ENCODE results near the gene CDX2. TPM values are rescaled to one million over a fixed set of nuclear protein-coding genes. Genes with fewer than 3 reads are reported as not detected.

CDX2 gene
- total RNA-seq, 2 donors from 2014 or later, result not detected

- no peaks in the 10 kb centered on the region for H3K36me3 ChIP-seq
- no peaks in the 10 kb centered on the region for H3K9me3 ChIP-seq
- H3K4me3 ChIP-seq, result no peak overlapping the region
- ATAC-seq (ENCODE audit: insufficient number of reproducible peaks, low FRiP score, low read depth) (no peak), DNase-seq (ENCODE audit: low spot score) (no peak)
- H3K27me3 ChIP-seq (replicated peaks; ENCODE audit: insufficient read depth), result peaks cover 26% of the 10 kb centered on the region
- H3K4me1 ChIP-seq (ENCODE audit: control insufficient read depth in 1 of 2, low read depth in 2 of 2), result peaks cover 15 to 27% of the 10 kb centered on the region in 2 donors
- TF ChIP-seq CTCF (IDR thresholded peaks at IDR 0.05), result no peak
- no peak overlapping the region for H3K27ac ChIP-seq
Observed at GRCh38 chr13:27963491-27963890, 5.6 kb downstream of the CDX2 start.

- Histone ChIP-seq H3K36me3 (no peaks in the 10 kb centered on the region), H3K4me1 (ENCODE audit: control insufficient read depth in 1 of 2, low read depth in 2 of 2) (peaks cover 11 to 21% of the 10 kb centered on the region in 2 donors), H3K9me3 (no peaks in the 10 kb centered on the region), H3K27ac (no peak overlapping the region), H3K4me3 (no peak overlapping the region), H3K27me3 (replicated peaks; ENCODE audit: insufficient read depth) (peaks cover 26% of the 10 kb centered on the region)
- no peak for TF ChIP-seq CTCF (IDR thresholded peaks at IDR 0.05)
- ATAC-seq (ENCODE audit: insufficient number of reproducible peaks, low FRiP score, low read depth) (no peak), DNase-seq (ENCODE audit: low spot score) (no peak)
Observed at GRCh38 chr13:27962982-27963381, 6.1 kb downstream of the CDX2 start.

- TF ChIP-seq CTCF (IDR thresholded peaks at IDR 0.05), result no peak
- no peak overlapping the region for H3K27ac ChIP-seq
- H3K4me3 ChIP-seq, result no peak overlapping the region
- ATAC-seq (ENCODE audit: insufficient number of reproducible peaks, low FRiP score, low read depth), result no peak
- peaks cover 26% of the 10 kb centered on the region for H3K27me3 ChIP-seq (replicated peaks; ENCODE audit: insufficient read depth)
- H3K36me3 ChIP-seq, result no peaks in the 10 kb centered on the region
- peaks cover 11 to 16% of the 10 kb centered on the region in 2 donors for H3K4me1 ChIP-seq (ENCODE audit: control insufficient read depth in 1 of 2, low read depth in 2 of 2)
- no peaks in the 10 kb centered on the region for H3K9me3 ChIP-seq
- no peak for DNase-seq (ENCODE audit: low spot score)
Observed at GRCh38 chr13:27962128-27962841, 6.8 kb downstream of the CDX2 start.

GRCh38 chr13:27961227-27962085, 7.7 kb downstream of the CDX2 start:
- Histone ChIP-seq H3K4me1 (ENCODE audit: control insufficient read depth in 1 of 2, low read depth in 2 of 2) (peaks cover 11 to 16% of the 10 kb centered on the region in 2 donors), H3K27me3 (replicated peaks; ENCODE audit: insufficient read depth) (peaks cover 32% of the 10 kb centered on the region), H3K9me3 (no peaks in the 10 kb centered on the region), H3K4me3 (peak overlapping the region; percentile 60), H3K27ac (no peak overlapping the region), H3K36me3 (no peaks in the 10 kb centered on the region)
- no peak for TF ChIP-seq CTCF (IDR thresholded peaks at IDR 0.05)
- DNase-seq (ENCODE audit: low spot score) (no peak), ATAC-seq (ENCODE audit: insufficient number of reproducible peaks, low FRiP score, low read depth) (no peak)
